NCI-H146 treated with DMSO at 0.1 percent for 48 hours (cell line): Measurements from ENCODE around the gene NAALAD2.
"Not testable (repeated sequence)": the region's sequence is repeated elsewhere in the genome, so short reads cannot be mapped to it uniquely, and the experiment has no call there.

ENCODE experiments used
- DNase-seq: peaks from one replicate; lab custom pipeline; 2025; ENCODE audit not compliant: unreplicated experiment; lab: John Stamatoyannopoulos, UW

The NAALAD2 gene

GRCh38 chr11:90134478-90135003 is at the start of gene NAALAD2:
NAALAD2 (plus strand) TSS chr11:90134663; CDS start chr11:90134759, 96 bp downstream.
- no peak for DNase-seq

- not testable (repeated sequence) for DNase-seq
Measured at GRCh38 chr11:90085650-90086049, 48.8 kb upstream of the NAALAD2 start, which contains the start of gene UBTFL1. UBTFL1 (plus strand) TSS chr11:90085950; CDS start chr11:90085950, 0 bp downstream.

GRCh38 chr11:90088731-90089130 is 45.7 kb upstream of the NAALAD2 start:
- DNase-seq = not testable (repeated sequence)

GRCh38 chr11:90095230-90095924 is 39.1 kb upstream of the NAALAD2 start:
- not testable (repeated sequence) for DNase-seq

- not testable (repeated sequence) for DNase-seq
Measured at GRCh38 chr11:90098261-90098660, 36.2 kb upstream of the NAALAD2 start.

- no peak for DNase-seq
Measured at GRCh38 chr11:90100431-90100830, 34.0 kb upstream of the NAALAD2 start.

GRCh38 chr11:90113541-90113940 is 20.9 kb upstream of the NAALAD2 start:
- peak; percentile 1 for DNase-seq

GRCh38 chr11:90120191-90120590 is 14.3 kb upstream of the NAALAD2 start:
- no peak for DNase-seq

GRCh38 chr11:90124371-90124770 is 10.1 kb upstream of the NAALAD2 start:
- no peak for DNase-seq

GRCh38 chr11:90124946-90125345 is 9.5 kb upstream of the NAALAD2 start:
- no peak for DNase-seq

GRCh38 chr11:90133560-90134477 is 644 bp upstream of the NAALAD2 start:
- no peak for DNase-seq

GRCh38 chr11:90135016-90135415 is 553 bp downstream of the NAALAD2 start:
- DNase-seq = no peak

GRCh38 chr11:90148900-90149299 is 14.4 kb downstream of the NAALAD2 start:
- no peak for DNase-seq

- DNase-seq = not testable (repeated sequence)
Measured at GRCh38 chr11:90166982-90167573, 32.6 kb downstream of the NAALAD2 start.

- not testable (repeated sequence) for DNase-seq
Measured at GRCh38 chr11:90167704-90168103, 33.2 kb downstream of the NAALAD2 start.

GRCh38 chr11:90168571-90168970 is 34.1 kb downstream of the NAALAD2 start:
- no peak for DNase-seq

GRCh38 chr11:90171359-90171758 is 36.9 kb downstream of the NAALAD2 start:
- DNase-seq = no peak

- DNase-seq = no peak
Measured at GRCh38 chr11:90176069-90176468, 41.6 kb downstream of the NAALAD2 start.

- no peak for DNase-seq
Measured at GRCh38 chr11:90178751-90179150, 44.3 kb downstream of the NAALAD2 start.

GRCh38 chr11:90179923-90180322 is 45.5 kb downstream of the NAALAD2 start:
- no peak for DNase-seq

GRCh38 chr11:90187839-90188238 is 53.4 kb downstream of the NAALAD2 start:
- DNase-seq = no peak
